KOPT-K1 (cell line): ENCODE results near the gene CDC25B.

Experiments used
- H3K27ac ChIP-seq: fragments of 200-600 bp; sonication (generic); 2 replicates; pipeline ENCODE4 v1.5.1; 2016; ENCODE audit warnings: antibody characterized with exemption, mild to moderate bottlenecking, low read depth, low read length; ENCODE audit not compliant: poor library complexity, severe bottlenecking
- H3K36me3 ChIP-seq: fragments of 200-600 bp; sonication (generic); 2 replicates; pipeline ENCODE4 v1.5.1; 2017; ENCODE audit warnings: antibody characterized with exemption, mild to moderate bottlenecking, low read length, moderate library complexity; ENCODE audit not compliant: insufficient read depth
- H3K9me3 ChIP-seq: fragments of 200-600 bp; sonication (generic); 2 replicates; pipeline ENCODE4 v1.5.1; 2017; ENCODE audit warnings: antibody characterized with exemption, low read length, mild to moderate bottlenecking; ENCODE audit not compliant: insufficient read depth, poor library complexity, severe bottlenecking

Gene CDC25B

GRCh38 chr20:3775457-3776108 lies 20.5 kb upstream of the CDC25B start:
- Histone ChIP-seq H3K27ac (no peak overlapping the region), H3K9me3 (no peaks in the 10 kb centered on the region), H3K36me3 (no peaks in the 10 kb centered on the region)

GRCh38 chr20:3777381-3777715 lies 18.8 kb upstream of the CDC25B start:
- no peak overlapping the region for H3K27ac ChIP-seq
- no peaks in the 10 kb centered on the region for H3K36me3 ChIP-seq
- no peaks in the 10 kb centered on the region for H3K9me3 ChIP-seq

GRCh38 chr20:3777716-3778629 lies 18.1 kb upstream of the CDC25B start:
- Histone ChIP-seq H3K9me3 (no peaks in the 10 kb centered on the region), H3K36me3 (no peaks in the 10 kb centered on the region), H3K27ac (no peak overlapping the region)

- 0 out of 2 replicates have a peak, but pooled peaks cover 3% of the 10 kb centered on the region for H3K36me3 ChIP-seq
- H3K9me3 ChIP-seq = no peaks in the 10 kb centered on the region
- H3K27ac ChIP-seq = no peak overlapping the region
These were observed 17.1 kb upstream of the CDC25B start for GRCh38 chr20:3778976-3779375.

- no peaks in the 10 kb centered on the region for H3K9me3 ChIP-seq
- no peak within 1 kb of the TSS for H3K27ac ChIP-seq
- peaks cover 17% of the 10 kb centered on the region for H3K36me3 ChIP-seq
These were observed 14.8 kb upstream of the CDC25B start, which contains the start of gene SPEF1 for GRCh38 chr20:3781153-3781910. SPEF1 (minus strand) TSS chr20:3781448; CDS start chr20:3781287, 161 bp downstream.

GRCh38 chr20:3782597-3782996 lies 13.5 kb upstream of the CDC25B start:
- Histone ChIP-seq H3K36me3 (peaks cover 17% of the 10 kb centered on the region), H3K27ac (no peak overlapping the region), H3K9me3 (no peaks in the 10 kb centered on the region)

- H3K36me3 ChIP-seq = peaks cover 17% of the 10 kb centered on the region
- H3K27ac ChIP-seq = no peak overlapping the region
- H3K9me3 ChIP-seq = no peaks in the 10 kb centered on the region
These were observed 13.0 kb upstream of the CDC25B start for GRCh38 chr20:3783068-3783489.

GRCh38 chr20:3783511-3784195 lies 12.5 kb upstream of the CDC25B start:
- Histone ChIP-seq H3K9me3 (no peaks in the 10 kb centered on the region), H3K27ac (no peak overlapping the region), H3K36me3 (peaks cover 17% of the 10 kb centered on the region)

- Histone ChIP-seq H3K9me3 (no peaks in the 10 kb centered on the region), H3K27ac (no peak overlapping the region), H3K36me3 (peaks cover 17% of the 10 kb centered on the region)
These were observed 11.8 kb upstream of the CDC25B start for GRCh38 chr20:3784216-3784853.

- Histone ChIP-seq H3K27ac (no peak overlapping the region), H3K9me3 (no peaks in the 10 kb centered on the region), H3K36me3 (peaks cover 17% of the 10 kb centered on the region)
These were observed 11.3 kb upstream of the CDC25B start for GRCh38 chr20:3784863-3785239.

GRCh38 chr20:3785240-3786125 lies 10.6 kb upstream of the CDC25B start:
- Histone ChIP-seq H3K27ac (peak overlapping the region; percentile 63), H3K9me3 (no peaks in the 10 kb centered on the region), H3K36me3 (peaks cover 17% of the 10 kb centered on the region)

- Histone ChIP-seq H3K9me3 (no peaks in the 10 kb centered on the region), H3K36me3 (peaks cover 17% of the 10 kb centered on the region), H3K27ac (peak overlapping the region; percentile 63)
These were observed 10.0 kb upstream of the CDC25B start for GRCh38 chr20:3786126-3786484.

- Histone ChIP-seq H3K27ac (peak within 1 kb of the TSS; percentile 63), H3K9me3 (no peaks in the 10 kb centered on the region), H3K36me3 (peaks cover 17% of the 10 kb centered on the region)
These were observed 9.3 kb upstream of the CDC25B start, which contains the start of gene CENPB for GRCh38 chr20:3786665-3787323. CENPB (minus strand) TSS chr20:3786740; CDS start chr20:3786483, 257 bp downstream.
